Fibroblast of skin of left quadriceps (primary cell): ENCODE measurements around the gene PDE6D.

Experiments used
- DNase-seq, 2 experiments: peaks; one replicate each; pipeline ENCODE4 v3.0.0-alpha.2; 2013; ENCODE audit warnings: low read depth in 2 of 2

PDE6D gene

DNA sequence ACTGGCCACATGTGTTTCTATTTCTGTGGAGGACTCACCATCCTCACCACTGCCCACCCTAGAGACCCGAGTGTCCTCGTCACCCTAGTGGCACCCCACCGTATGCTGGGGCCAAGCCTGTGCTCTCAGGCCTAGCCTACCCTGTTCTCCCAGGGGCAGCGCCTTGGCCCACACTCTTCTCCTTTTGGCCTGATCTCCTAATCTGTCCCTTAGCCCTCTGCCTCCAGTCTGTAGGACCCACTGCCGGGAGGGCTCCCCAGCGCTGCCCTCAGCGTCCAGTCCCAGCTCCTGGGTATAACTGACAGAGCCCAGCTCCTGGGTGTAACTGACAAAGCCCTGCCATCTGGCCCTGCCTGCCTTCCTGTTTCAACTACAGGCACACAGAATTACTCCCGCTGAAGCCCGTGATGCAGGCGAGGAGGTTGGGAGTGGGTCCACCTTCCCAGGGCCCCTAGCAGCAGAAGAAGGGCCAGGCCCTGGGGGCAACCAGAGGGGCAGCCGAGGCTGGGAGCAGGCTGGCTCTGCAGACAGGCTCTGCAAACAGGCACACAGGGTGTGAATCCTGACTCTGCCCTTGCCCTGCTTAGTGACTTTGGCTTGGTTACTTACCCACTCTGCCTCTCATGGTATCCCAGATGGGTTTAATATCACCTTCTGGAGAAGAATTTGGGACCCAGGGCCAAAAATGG, 98.3 kb downstream of the PDE6D start:
- DNase-seq, result no peak
